HepG2 (cell line): Measurements from ENCODE around the gene FRK. TPM values are rescaled to one million over a fixed set of nuclear protein-coding genes. Genes with fewer than 3 reads are reported as not detected.

Source experiments
- ATAC-seq: fragments of 200-7000 bp; cut with Tn5 transposase; 3 replicates; pipeline ENCODE4 v1.9.1; 2020; ENCODE audit warnings: mild to moderate bottlenecking, moderate library complexity
- BruUV-seq: library from RNA; stranded (reverse); fragments of 400-500 nt; replicated peaks from 2 replicates; lab custom pipeline; 2021; lab: Mats Ljungman, UMichigan
- CTCF ChIA-PET: fragments of 300-600 bp; formaldehyde crosslinking; extraction: SDS; loops from one replicate; lab custom pipeline; 2021; ENCODE audit warnings: low total read pairs, inconsistent platforms, low intra/inter-chr PET ratio; lab: Yijun Ruan, JAX
- POLR2A ChIA-PET: fragments of 350-600 bp; sonication (Branson Sonifier 250); formaldehyde crosslinking; loops from one replicate; lab custom pipeline; 2020; ENCODE audit warnings: antibody characterized with exemption, inconsistent platforms; lab: Yijun Ruan, JAX
- DNase-seq: peaks from one replicate; pipeline ENCODE4 v3.0.0-alpha.2; 2015; ENCODE audit warnings: low spot score
- FAIRE-seq: peaks from 3 replicates; lab custom pipeline; 2011; peaks lifted over from hg19 to GRCh38; lab: Jason Lieb, UNC
- H2AFZ ChIP-seq: one replicate; pipeline ENCODE4 v1.6.1; 2011; ENCODE audit warnings: low read length, inconsistent platforms
- H3K27ac ChIP-seq: fragments of 300-600 bp; 3 replicates; pipeline ENCODE4 v1.8.0; 2011; ENCODE audit warnings: mixed run types, mild to moderate bottlenecking, mixed read lengths, low read length, inconsistent platforms; ENCODE audit not compliant: insufficient read depth; ENCODE audit errors: extremely low read length
- H3K27me3 ChIP-seq, 2 experiments: fragments of 200-600 bp in 1 of 2; 2 replicates in 1 of 2; 3 replicates in 1 of 2; pipeline versions ENCODE4 v1.6.0 to v1.8.0; 2011; ENCODE audit warnings: low read length in 2 of 2, mild to moderate bottlenecking in 2 of 2, moderate library complexity in 2 of 2, inconsistent platforms in 1 of 2; ENCODE audit not compliant: insufficient read depth in 2 of 2, control insufficient read depth in 1 of 2
- H3K36me3 ChIP-seq, 2 experiments: fragments of 200-600 bp in 1 of 2; replicated peaks in 1 of 2; 2 replicates in 1 of 2; 3 replicates in 1 of 2; pipeline versions ENCODE4 v1.5.1 to v1.8.0; 2011; ENCODE audit warnings: low read length in 2 of 2, inconsistent platforms in 1 of 2; ENCODE audit not compliant: insufficient read depth in 2 of 2, control insufficient read depth in 1 of 2
- H3K4me1 ChIP-seq: 2 replicates; pipeline ENCODE4 v1.5.1; 2012; ENCODE audit warnings: low read length, inconsistent platforms; ENCODE audit not compliant: insufficient read depth
- H3K4me2 ChIP-seq: 2 replicates; pipeline ENCODE4 v1.6.0; 2011; ENCODE audit warnings: low read depth, low read length, inconsistent platforms
- H3K4me3 ChIP-seq, 3 experiments: fragments of 200-600 bp in 1 of 3; sonication (generic), shearing (Covaris generic) in 1 of 3; replicated peaks in 1 of 3; 2 replicates each; pipeline ENCODE4 v1.5.1; 2011 to 2016; ENCODE audit warnings: low read length in 3 of 3, inconsistent platforms in 2 of 3, low read depth in 2 of 3, mild to moderate bottlenecking in 2 of 3, control low read depth in 1 of 3, mixed read lengths in 1 of 3; ENCODE audit not compliant: insufficient read depth in 1 of 3
- H3K79me2 ChIP-seq: one replicate; pipeline ENCODE4 v1.6.1; 2011; ENCODE audit warnings: low read length, inconsistent platforms; ENCODE audit not compliant: insufficient read depth
- H3K9ac ChIP-seq: 2 replicates; pipeline ENCODE4 v1.6.0; 2011; ENCODE audit warnings: mild to moderate bottlenecking, low read depth, low read length, inconsistent platforms; ENCODE audit not compliant: insufficient read depth
- H3K9me3 ChIP-seq: 2 replicates; pipeline ENCODE4 v1.5.1; 2012; ENCODE audit warnings: mild to moderate bottlenecking, low read length
- H4K20me1 ChIP-seq: 2 replicates; pipeline ENCODE4 v1.6.0; 2011; ENCODE audit warnings: inconsistent platforms, mild to moderate bottlenecking, low read length, moderate library complexity; ENCODE audit not compliant: insufficient read depth
- AGO1 ChIP-seq: fragments of 200-400 bp; formaldehyde crosslinking; IDR thresholded peaks from 2 replicates; pipeline ENCODE4 v1.6.1; 2017; ENCODE audit warnings: mild to moderate bottlenecking, low read depth, low read length, moderate library complexity; ENCODE audit not compliant: poor library complexity, severe bottlenecking
- CREM ChIP-seq, 2 experiments: sonication (generic) in 1 of 2; formaldehyde crosslinking in 1 of 2; IDR thresholded peaks; 2 replicates each; pipeline versions ENCODE4 v1.4.0 to v1.6.1; 2016 to 2020; ENCODE audit warnings: antibody characterized with exemption in 1 of 2, mild to moderate bottlenecking in 1 of 2, missing genetic modification reagents in 1 of 2
- DRAP1 ChIP-seq: IDR thresholded peaks from 2 replicates; pipeline ENCODE4 v1.6.1; 2016; ENCODE audit warnings: missing genetic modification reagents, missing compliant biosample characterization
- FOXM1 ChIP-seq: sonication (generic); formaldehyde crosslinking; IDR thresholded peaks from 2 replicates; pipeline ENCODE4 v1.5.0; 2020; ENCODE audit warnings: missing genetic modification reagents
- LCORL ChIP-seq, 2 experiments: fragments of 450-650 bp in 1 of 2; sonication (generic) in 1 of 2; formaldehyde crosslinking in 1 of 2; IDR thresholded peaks; 2 replicates each; pipeline versions ENCODE4 v1.5.0 to v1.6.1; 2017 to 2020; ENCODE audit warnings: antibody characterized with exemption in 1 of 2, missing genetic modification reagents in 1 of 2
- MAZ ChIP-seq, 2 experiments: sonication (generic) in 1 of 2; formaldehyde crosslinking in 1 of 2; IDR thresholded peaks; 2 replicates each; pipeline versions ENCODE4 v1.5.0 to v1.6.1; 2012 to 2020; ENCODE audit warnings: low read depth in 2 of 2, mild to moderate bottlenecking in 2 of 2, borderline replicate concordance in 1 of 2, improper control_type of control experiment in 1 of 2, low read length in 1 of 2, missing genetic modification reagents in 1 of 2, moderate library complexity in 1 of 2
- MXD4 ChIP-seq: IDR thresholded peaks from 2 replicates; pipeline ENCODE4 v1.6.1; 2016; ENCODE audit warnings: mild to moderate bottlenecking, missing biosample characterization, missing genetic modification reagents
- NBN ChIP-seq: fragments of 450-650 bp; conservative IDR thresholded peaks from 2 replicates; pipeline ENCODE4 v1.6.1; 2017
- NCOA5 ChIP-seq: sonication (generic); formaldehyde crosslinking; IDR thresholded peaks from 2 replicates; pipeline ENCODE4 v1.4.0; 2020; ENCODE audit warnings: missing genetic modification reagents
- SKI ChIP-seq: fragments of 450-650 bp; IDR thresholded peaks from one replicate; pipeline ENCODE4 v1.6.1; 2018; ENCODE audit warnings: mild to moderate bottlenecking; ENCODE audit not compliant: partially characterized antibody
- TBP ChIP-seq: sonication (generic); formaldehyde crosslinking; IDR thresholded peaks from 2 replicates; pipeline ENCODE4 v1.5.0; 2020; ENCODE audit warnings: missing genetic modification reagents
- TCF7L2 ChIP-seq: IDR thresholded peaks from 2 replicates; pipeline ENCODE4 v1.6.1; 2011; ENCODE audit warnings: mild to moderate bottlenecking, low read depth, low read length, moderate library complexity
- TGIF2 ChIP-seq: IDR thresholded peaks from 2 replicates; pipeline ENCODE4 v1.6.1; 2016; ENCODE audit warnings: control low read depth, missing compliant biosample characterization
- ZFY ChIP-seq: sonication (generic); formaldehyde crosslinking; IDR thresholded peaks from 2 replicates; pipeline ENCODE4 v1.4.0; 2020; ENCODE audit warnings: missing genetic modification reagents
- ZNF12 ChIP-seq: sonication (generic); formaldehyde crosslinking; IDR thresholded peaks from 2 replicates; pipeline ENCODE4 v1.5.0; 2020; ENCODE audit warnings: missing genetic modification reagents
- ZNF207 ChIP-seq: fragments of 450-650 bp; IDR thresholded peaks from 2 replicates; pipeline ENCODE4 v1.6.1; 2016; ENCODE audit warnings: antibody characterized with exemption, borderline replicate concordance
- ZNF816 ChIP-seq: sonication (generic); formaldehyde crosslinking; IDR thresholded peaks from 2 replicates; pipeline ENCODE4 v1.8.0; 2022; ENCODE audit warnings: missing genetic modification reagents, mild to moderate bottlenecking, borderline replicate concordance
- ZNF879 ChIP-seq: sonication (generic); formaldehyde crosslinking; IDR thresholded peaks from 2 replicates; pipeline ENCODE4 v1.8.1; 2023; ENCODE audit warnings: missing genetic modification reagents
- WGBS: methylation state at CpG from one replicate; pipeline ENCODE4 v1.1.6; 2017; ENCODE audit warnings: low lambda C conversion rate; 5-methylcytosine and 5-hydroxymethylcytosine counted together
- in situ Hi-C: cut with HindIII; loops from 2 replicates; pipeline ENCODE4 v1.10.0; 2017; ENCODE audit warnings: low pct_unique_long_range_greater_than_20kb; ENCODE audit not compliant: extremely low pct_ligation_motif_present
- intact Hi-C: fragments of 100-400 bp; cut with micrococcal nuclease; formaldehyde crosslinking; loops from one replicate; pipeline ENCODE4 v1.10.0; 2022; ENCODE audit not compliant: unreplicated experiment
- polyA plus RNA-seq, 8 experiments: library from polyadenylated mRNA; depleted of rRNA in 3 of 8; stranded (reverse) in 7 of 8; unstranded in 1 of 8; fragments of >200 nt; fragmentation: Illumina TruSeq in 4 of 8; extraction: Trizol in 4 of 8; gene quantifications; 2 replicates each; pipeline versions ENCODE4 v1.2.1 to v1.2.3, GENCODE V29; 2011 to 2016; ENCODE audit warnings: low read depth in 4 of 8, missing spikeins in 1 of 8, mixed read lengths in 1 of 8; ENCODE audit not compliant: insufficient read depth in 1 of 8
- total RNA-seq, 5 experiments: library from RNA; depleted of rRNA; stranded (reverse); fragments of >200 nt; fragmentation: Illumina TruSeq; extraction: Trizol; gene quantifications; 2 replicates each; pipeline ENCODE4 v1.2.3, GENCODE V29; 2016; ENCODE audit warnings: low read depth in 1 of 5

FRK gene
- total and polyA plus RNA-seq, 2 of the 13 experiments (the other 11 are each of a cell fraction or from before 2014, with no cell fraction given) = 1.3 to 2.9 TPM

GRCh38 chr6:115887891-115888290, 172.8 kb downstream of the FRK start:
- no peaks in the 10 kb centered on the region for H3K4me1 ChIP-seq
- H3K4me2 ChIP-seq = no peak overlapping the region
- H4K20me1 ChIP-seq = no peaks in the 10 kb centered on the region
- no peaks in the 10 kb centered on the region for H3K36me3 ChIP-seq
- H3K9ac ChIP-seq = no peak overlapping the region
- TF ChIP-seq SKI (no peak), ZNF816 (CRISPR knock-in tag) (no peak), MXD4 (CRISPR knock-in tag) (no peak), ZNF207 (no peak), TBP (CRISPR knock-in tag) (no peak), TCF7L2 (no peak), AGO1 (no peak), CREM (IDR thresholded peaks at IDR 0.05) (no peak), CREM (CRISPR knock-in tag; IDR thresholded peaks at IDR 0.05) (no peak), LCORL (IDR thresholded peaks at IDR 0.05) (no peak), LCORL (CRISPR knock-in tag; IDR thresholded peaks at IDR 0.05) (no peak), ZNF879 (CRISPR knock-in tag) (no peak), NBN (no peak), ZNF12 (CRISPR knock-in tag) (no peak), DRAP1 (CRISPR knock-in tag) (no peak), ZFY (CRISPR knock-in tag) (no peak), FOXM1 (no peak), TGIF2 (CRISPR knock-in tag) (no peak), MAZ (IDR thresholded peaks at IDR 0.05; ENCODE audit: borderline replicate concordance, low read depth, low read length) (no peak), MAZ (CRISPR knock-in tag; IDR thresholded peaks at IDR 0.05; ENCODE audit: low read depth) (no peak), NCOA5 (no peak)
- no peak overlapping the region for H2AFZ ChIP-seq
- no peak overlapping the region for H3K4me3 ChIP-seq
- in situ Hi-C loops = loop anchor here (25.0 kb wide), 2 partner anchors 1126 to 1901 kb away; no protein-coding TSS in a partner anchor
- no peak overlapping the region for H3K27ac ChIP-seq
- FAIRE-seq (no peak), ATAC-seq (no peak), DNase-seq (no peak)
- WGBS = 49% methylated on average over 7 of the region's 7 CpGs
- no peaks in the 10 kb centered on the region for H3K79me2 ChIP-seq
- no TSS peak for BruUV-seq
- ChIA-PET CTCF (no interaction called here), POLR2A (no interaction called here)
- H3K9me3 ChIP-seq = no peaks in the 10 kb centered on the region
- intact Hi-C loops = no loop called here
- H3K27me3 ChIP-seq = no peaks in the 10 kb centered on the region
